ENCODE results near the gene CD44.

- TF ChIP-seq POLR2AphosphoS5 (IDR thresholded peaks at IDR 0.05) (no peak), CTCF (IDR thresholded peaks at IDR 0.05) (peak in 1 of 3 experiments; percentile 20)
These were observed 24.9 kb downstream of the CD44 start for GRCh38 chr11:35163702-35164496.
